WI38 (cell line): ENCODE results near the gene RGP1.

Experiments used
- H3K4me3 ChIP-seq: 2 replicates; pipeline ENCODE4 v1.5.1; 2011; ENCODE audit warnings: low read depth, mild to moderate bottlenecking, control low read depth, low read length
- TF ChIP-seq, protein P1 (sequence below): IDR thresholded peaks from 2 replicates; pipeline ENCODE4 v1.5.1; 2012; ENCODE audit warnings: low read depth, mild to moderate bottlenecking, control low read depth, low read length

The RGP1 gene

DNA sequence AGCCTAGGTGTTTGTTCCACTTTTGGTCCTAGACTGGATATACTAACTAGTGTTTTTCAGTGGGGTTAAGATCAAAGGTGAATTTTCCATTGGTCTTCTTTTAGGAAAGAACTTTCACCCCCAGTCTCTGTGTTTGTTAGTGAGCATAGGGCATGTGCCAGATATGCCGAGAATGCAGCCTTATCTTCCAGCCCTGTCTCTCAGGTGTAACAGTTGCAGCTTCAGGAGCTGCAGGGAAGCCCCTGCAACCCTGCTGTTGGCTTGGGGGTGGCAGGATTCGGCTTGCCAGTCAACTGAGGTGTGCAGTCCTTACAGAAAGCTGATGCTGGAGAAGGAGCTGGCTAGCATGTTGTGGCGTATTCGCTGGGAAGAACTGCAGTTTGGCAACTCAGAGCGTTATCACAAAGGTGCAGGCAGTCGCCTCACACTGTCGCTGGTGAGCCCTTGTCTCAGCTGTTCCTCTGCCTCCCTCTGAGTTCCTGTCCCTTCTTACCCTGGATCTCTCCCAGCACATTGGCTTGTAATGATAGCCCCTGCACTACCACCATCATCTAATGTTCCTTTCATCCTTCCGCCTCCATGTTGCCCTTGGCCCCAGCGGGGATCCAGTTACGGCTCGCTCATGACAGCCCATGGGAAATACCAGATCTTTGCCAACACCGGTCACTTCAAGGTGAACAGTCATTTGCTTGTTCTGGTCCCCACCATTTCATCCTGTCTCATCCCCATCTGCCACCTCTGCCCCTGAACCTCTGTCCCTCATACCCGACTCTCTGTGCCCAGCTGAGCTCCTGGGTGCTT is 52.4 kb downstream of the RGP1 start:
- no peak overlapping the region for H3K4me3 ChIP-seq
- TF ChIP-seq, protein P1, sequence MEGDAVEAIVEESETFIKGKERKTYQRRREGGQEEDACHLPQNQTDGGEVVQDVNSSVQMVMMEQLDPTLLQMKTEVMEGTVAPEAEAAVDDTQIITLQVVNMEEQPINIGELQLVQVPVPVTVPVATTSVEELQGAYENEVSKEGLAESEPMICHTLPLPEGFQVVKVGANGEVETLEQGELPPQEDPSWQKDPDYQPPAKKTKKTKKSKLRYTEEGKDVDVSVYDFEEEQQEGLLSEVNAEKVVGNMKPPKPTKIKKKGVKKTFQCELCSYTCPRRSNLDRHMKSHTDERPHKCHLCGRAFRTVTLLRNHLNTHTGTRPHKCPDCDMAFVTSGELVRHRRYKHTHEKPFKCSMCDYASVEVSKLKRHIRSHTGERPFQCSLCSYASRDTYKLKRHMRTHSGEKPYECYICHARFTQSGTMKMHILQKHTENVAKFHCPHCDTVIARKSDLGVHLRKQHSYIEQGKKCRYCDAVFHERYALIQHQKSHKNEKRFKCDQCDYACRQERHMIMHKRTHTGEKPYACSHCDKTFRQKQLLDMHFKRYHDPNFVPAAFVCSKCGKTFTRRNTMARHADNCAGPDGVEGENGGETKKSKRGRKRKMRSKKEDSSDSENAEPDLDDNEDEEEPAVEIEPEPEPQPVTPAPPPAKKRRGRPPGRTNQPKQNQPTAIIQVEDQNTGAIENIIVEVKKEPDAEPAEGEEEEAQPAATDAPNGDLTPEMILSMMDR: no peak

DNA sequence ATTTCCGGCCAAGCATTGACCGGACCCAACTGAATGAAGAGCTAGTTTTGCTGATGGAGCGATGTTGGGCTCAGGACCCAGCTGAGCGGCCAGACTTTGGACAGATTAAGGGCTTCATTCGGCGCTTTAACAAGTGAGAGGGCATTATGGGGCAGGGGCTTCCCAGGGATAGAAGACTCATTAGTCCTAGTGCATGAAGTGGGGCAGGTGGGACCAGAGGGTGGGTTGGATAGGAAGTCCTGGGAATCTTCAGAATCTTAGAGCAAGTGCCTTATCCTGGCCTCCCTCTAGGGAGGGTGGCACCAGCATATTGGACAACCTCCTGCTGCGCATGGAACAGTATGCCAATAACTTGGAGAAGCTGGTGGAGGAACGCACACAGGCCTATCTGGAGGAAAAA is 57.0 kb downstream of the RGP1 start:
- H3K4me3 ChIP-seq: no peak overlapping the region
- TF ChIP-seq, protein P1: no peak
